ENCODE data around the gene VWA5B1.

- TF ChIP-seq CTCF (conservative IDR thresholded peaks at IDR 0.05; ENCODE audit: low read depth, low read length) (no peak), RFX5 (IDR thresholded peaks at IDR 0.05; ENCODE audit: low read depth, low read length) (no peak), POLR2A (IDR thresholded peaks at IDR 0.05; ENCODE audit: low read depth, low read length) (no peak), FOS (IDR thresholded peaks at IDR 0.05; ENCODE audit: low read depth, low read length) (no peak), USF2 (IDR thresholded peaks at IDR 0.05; ENCODE audit: low read depth, low read length) (no peak), MAZ (IDR thresholded peaks at IDR 0.05; ENCODE audit: borderline replicate concordance, low read depth, low read length) (no peak), BHLHE40 (IDR thresholded peaks at IDR 0.05; ENCODE audit: low read depth, low read length) (no peak), MAFK (IDR thresholded peaks at IDR 0.05; ENCODE audit: low read depth, low read length) (no peak)
Measured at GRCh38 chr1:20382711-20383110, 92.0 kb downstream of the VWA5B1 start.

Data from IMR-90 (cell line).